ENCODE data around the gene UBE2V1.
"Not testable (repeated sequence)": the region's sequence is repeated elsewhere in the genome, so short reads cannot be mapped to it uniquely, and the experiment has no call there.

The UBE2V1 gene

GRCh38 chr20:50136822-50137599 is 24.1 kb upstream of the UBE2V1 start:
- DNase-seq, result no peak

DNA sequence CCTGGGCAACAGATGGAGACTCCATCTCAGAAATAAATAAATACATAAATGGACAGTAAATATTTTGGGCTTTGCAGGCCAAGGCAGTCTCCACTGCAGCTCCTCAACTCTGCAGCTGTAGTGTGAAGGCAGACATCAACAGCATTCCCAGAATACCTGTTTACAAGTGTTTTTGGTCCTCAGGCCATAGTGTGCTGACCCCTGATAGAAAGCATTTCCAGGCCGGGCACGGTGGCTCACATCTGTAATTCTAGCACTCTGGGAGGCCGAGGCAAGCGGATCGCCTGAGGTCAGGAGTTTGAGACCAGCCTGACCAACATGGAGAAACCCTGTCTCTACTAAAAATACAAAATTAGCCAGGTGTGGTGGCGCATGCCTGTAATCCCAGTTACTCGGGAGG is 22.2 kb upstream of the UBE2V1 start:
- DNase-seq, result not testable (repeated sequence)

DNA sequence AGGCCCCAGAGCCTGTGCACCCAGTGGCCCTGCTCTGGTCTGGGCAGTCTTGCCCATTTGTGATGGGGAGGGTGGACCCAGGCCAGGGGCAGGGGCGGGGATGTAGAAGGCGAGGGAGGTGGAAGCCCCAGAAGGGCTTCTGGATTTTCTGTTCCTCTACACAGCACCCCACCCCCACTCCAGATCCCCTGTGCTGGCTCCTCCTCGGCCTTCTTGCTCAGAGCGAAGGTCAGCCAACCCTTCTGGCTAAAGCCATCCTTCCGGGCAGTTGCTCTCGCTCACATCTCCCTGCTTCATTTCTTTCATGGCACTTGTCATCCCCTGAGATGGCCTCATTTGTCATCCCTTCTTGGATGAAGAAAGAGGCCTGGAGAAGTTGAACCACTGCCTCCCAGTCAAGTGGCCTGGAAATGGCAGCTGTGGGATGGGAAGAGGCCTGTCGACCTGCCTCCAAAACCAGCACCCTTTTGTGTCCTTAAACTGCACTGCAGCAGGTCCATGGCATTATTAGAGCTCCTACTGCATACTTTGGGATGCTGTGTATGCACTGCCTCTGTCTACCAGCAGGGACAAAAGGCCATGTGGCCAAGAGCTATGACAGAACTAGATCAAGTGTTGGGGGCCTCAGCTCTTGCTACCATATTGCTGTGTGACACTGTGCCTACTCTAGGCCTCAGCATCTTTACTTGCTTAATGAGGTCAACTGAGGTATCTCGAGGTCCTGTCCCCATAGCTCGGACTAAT is 20.7 kb upstream of the UBE2V1 start:
- no peak for DNase-seq

- DNase-seq, result no peak
Measured at GRCh38 chr20:50133041-50133440, 20.1 kb upstream of the UBE2V1 start.

DNA sequence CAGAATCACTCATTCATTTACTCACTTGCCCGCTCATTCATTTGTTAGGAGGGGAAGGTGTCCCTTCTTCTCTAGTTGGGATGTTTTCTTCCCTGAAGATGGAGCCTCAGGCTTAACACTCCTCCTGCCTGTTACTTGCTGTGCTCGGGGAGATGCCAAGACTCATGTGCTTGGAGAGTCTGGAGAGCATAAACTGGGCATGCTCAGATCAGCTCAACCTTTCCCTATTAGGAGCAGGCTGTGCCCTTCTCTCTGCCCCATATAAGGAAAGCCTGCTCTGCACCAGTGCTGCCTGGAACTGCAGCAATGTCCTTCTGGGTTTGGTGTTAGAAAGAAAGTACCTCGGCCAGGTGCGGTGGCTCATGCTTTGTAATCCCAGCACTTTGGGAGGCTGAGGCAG is 18.0 kb upstream of the UBE2V1 start:
- DNase-seq, result no peak

DNA sequence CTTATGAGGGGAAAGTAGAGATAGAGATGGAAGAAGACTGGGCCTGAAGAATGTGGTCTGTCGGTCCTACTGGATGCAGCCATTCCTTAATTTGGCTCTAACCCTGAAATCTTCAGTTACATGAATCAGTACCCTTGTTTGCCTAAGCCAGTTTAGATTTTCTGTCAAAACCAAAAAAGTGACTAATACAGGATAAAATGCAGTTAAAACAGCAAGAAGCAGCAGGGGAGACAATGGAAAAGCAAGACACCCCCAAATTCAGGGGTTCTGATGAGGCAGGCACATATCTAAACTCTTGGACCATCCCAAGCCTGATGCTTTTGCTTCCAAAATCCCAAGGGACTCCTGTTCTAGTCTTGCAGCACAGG is 17.4 kb upstream of the UBE2V1 start:
- DNase-seq, result no peak

DNA sequence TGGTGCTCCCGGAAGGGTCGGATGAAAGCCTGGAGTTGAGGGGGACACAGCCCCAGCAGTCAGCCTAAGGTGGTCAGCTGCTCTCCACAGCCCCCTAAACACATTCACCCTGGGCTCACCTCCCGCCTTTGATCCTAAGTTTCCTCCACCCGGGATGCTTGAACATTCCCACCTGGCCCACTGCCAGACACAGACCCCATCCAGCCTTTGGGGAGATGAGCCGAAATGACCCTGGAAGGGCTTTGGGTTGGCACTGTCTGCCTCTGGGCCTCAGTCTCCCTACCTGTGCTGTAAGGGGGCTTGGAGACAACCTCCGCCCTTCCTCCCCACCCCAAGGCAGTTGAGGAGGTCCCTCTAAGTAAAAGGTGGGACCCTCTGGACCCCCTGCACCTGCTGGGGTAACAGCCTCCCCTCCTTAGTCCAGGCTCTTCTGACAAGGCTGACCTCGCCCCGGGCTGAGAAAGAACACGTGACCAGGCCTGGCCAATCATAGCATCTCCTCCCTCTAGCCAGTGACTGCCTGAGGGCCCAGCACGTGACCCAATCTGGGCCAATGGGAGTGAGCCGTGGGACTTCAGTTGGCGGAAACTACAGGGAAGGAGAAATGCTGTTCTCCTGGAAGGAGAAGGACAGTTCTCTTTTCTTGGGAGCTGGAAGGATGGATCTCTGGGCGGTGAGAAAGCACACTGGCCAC is 16.9 kb upstream of the UBE2V1 start:
- no peak for DNase-seq

GRCh38 chr20:50128520-50128905 is 15.6 kb upstream of the UBE2V1 start:
- no peak for DNase-seq

- DNase-seq, result no peak
Measured at GRCh38 chr20:50127587-50128519, 14.9 kb upstream of the UBE2V1 start.

DNA sequence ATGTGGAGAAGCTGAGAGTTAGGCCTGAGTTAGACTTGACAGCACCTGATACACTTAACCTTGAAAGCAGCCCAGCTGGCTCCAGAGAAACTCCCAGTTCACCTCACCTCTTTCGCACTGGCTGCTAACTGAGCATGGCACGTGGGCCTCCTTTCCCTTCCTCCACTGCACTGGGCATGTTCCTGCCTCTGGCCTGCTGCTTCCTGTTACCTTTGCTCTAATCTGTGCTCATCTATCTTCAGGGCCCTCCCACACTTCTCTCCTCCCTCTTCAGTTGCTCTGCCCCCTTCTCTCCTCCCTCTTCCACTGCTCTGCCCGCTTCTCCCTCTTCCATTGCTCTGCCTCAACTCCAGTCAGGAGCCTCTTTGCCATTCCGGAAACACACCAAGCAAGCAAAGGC is 13.7 kb upstream of the UBE2V1 start:
- no peak for DNase-seq

DNA sequence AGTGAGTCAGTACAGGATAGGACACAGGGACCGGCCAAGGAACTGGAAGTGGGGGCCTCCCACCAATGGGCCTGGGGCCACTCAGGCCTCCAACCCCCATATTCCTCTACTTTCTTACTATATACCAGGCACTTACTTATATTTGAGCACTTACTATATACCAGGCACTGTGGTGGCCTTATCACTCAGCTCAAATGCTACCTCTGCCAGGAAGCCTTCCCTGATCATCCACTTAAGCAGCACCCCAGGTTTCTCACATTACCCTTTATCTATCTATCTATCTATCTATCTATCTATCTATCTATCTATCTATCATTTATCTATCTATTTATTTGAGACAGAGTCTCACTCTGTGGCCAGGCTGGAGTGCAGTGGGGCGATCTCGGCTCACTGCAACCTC is 12.3 kb upstream of the UBE2V1 start:
- DNase-seq, result no peak

DNA sequence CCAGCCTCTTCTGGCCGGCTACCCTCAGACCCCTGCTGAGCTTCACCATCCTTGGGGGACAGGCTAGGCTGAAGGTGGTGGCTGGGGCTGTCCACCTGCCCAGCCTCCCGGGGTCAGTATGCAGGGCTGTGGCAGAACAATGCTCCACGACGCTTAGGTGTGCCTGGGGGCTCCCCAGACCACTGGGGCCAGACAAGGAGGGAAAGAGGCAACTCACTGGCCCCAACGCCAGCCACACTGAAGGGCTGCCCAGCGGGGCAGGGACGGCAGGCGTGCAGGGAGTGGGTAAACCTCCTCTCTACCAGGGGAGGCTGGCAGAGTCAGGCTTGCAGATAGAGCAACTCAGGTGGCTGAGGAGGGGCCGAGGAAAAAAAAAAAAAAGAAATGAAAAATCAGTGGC is 11.5 kb upstream of the UBE2V1 start:
- no peak for DNase-seq

DNA sequence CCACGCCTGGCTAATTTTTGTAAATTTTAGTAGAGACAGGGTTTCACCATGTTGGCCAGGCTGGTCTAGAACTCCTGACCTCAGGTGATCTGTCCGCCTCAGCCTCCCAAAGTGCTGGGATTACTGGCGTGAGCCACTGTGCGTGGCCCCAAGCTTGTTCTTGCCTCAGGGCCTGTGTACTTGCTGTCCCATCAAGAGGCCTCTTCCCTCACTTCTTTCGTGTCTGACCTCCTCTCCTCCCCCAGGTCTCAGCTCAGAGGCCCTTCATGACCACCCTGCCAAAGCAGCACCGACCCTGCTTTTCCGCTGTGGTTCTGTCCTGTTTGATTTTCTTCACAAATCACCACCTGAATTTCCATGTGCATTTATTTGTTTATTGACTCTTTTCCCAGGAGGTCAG is 10.5 kb upstream of the UBE2V1 start:
- no peak for DNase-seq

DNA sequence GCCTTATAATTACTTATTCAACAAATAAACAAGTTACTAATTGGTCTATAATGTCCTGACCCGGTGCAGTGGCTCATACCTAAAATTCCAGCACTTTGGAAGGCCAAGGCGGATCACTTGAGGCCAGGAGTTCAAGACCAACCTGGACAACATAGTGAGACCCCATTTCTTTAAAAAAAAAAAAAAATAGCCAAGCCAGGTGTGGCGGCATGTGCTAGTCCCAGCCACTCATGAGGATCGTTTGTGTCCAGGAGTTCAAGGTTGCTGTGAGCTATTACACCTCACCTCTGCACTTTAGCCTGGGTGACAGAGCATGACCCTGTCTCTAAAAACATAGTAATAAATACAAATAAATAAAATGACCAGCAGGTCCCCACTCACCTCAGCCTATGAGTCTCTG is 9.8 kb upstream of the UBE2V1 start:
- DNase-seq, result no peak

DNA sequence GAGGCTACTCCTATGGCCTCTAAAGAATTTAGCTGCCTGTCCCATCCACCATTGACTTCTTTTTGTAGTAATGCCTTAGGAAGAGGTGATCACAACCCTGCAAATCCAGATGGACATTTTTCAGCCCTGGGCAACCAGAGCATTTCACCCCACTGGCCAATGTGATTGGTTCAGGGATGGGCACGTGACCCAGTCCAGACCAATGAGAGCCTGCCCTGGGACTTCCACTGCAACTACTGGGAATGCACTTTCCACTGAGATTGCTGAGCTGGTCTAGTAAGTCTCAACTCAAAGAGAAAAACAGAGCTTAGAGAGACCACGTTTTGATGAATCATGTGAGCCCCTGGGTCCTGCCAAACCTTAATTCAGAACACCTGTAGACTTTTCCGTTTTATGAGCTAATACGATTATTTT is 8.9 kb upstream of the UBE2V1 start:
- no peak for DNase-seq

- peak; percentile 65 for DNase-seq
Measured at GRCh38 chr20:50120935-50121693, 8.2 kb upstream of the UBE2V1 start.

DNA sequence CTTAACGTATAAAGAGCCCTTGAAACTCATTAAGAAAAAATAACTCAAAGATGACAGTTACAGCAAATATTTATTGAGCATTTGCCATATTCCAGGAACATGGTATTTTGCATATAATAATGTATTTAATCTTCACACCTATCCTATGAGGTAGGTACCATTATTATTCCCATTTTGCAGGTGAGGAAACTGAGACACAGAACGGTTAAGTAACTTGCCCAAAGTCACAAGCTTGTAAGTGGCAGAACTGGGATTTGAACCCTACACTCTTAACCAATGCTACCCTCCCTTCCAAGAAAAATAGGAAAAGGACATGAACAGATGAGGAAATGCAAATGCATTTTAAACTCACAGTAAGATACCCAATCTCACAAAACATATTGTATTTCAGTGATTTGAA is 5.3 kb upstream of the UBE2V1 start:
- no peak for DNase-seq

GRCh38 chr20:50116368-50116999 is 3.5 kb upstream of the UBE2V1 start:
- DNase-seq, result no peak

DNA sequence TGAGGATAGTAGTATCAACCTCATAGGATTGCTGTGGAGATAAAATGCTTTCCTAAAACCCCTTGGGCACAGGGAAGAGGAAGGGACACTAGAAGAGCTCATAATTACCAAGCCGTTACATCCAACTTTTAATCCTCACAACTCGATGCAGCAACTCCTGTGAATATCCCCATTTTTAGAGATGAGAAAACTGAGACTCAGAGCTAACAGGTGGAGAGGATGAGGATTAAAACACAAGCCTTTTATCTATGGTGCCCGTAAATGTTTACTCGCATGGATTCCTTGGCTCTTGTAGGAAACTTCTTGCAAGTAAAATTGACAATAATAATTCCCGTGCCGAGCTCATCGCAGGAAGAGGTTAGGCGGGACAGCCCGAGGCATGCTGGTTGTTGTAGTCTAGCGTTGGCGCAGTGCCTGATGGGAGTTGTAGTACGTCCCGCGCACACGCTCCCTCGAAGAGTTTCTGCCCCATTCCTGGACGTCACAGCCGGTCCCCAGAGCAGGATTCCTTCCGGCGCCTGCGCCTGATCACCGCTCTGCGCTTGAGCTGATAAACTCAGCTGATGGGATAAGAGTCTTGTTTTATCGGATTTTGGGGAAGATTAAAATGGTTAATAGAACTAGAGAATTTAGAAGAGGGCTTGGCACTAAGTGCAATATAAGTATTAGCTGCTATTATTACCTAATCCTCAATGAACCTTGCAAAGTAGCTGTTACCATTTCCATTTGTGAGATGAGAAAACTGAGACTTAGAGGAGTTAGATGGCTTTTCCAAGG is 2.8 kb upstream of the UBE2V1 start:
- DNase-seq, result peak; percentile 92

DNA sequence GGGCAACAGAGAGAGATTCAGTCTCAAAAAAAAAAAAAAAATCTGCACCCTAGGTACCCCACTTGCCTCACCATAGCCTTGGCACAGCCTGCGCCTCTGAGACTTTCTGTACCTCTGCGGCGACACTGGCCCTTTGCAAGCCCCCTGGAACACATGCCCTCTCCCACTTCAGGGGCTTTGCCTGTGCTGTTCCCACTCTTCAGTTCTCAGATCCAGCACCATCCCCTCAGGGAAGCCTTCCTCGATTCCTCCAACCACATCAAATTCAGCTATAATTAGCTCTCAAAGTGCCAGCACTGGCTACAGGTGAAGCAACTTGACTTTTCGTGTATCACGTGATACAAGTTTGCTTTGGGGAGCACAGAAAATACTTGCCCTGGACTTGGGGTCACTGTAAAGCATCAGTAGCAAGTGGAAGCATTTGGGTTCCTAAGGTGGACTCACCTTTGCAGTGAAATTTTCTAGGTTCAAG is 2.1 kb upstream of the UBE2V1 start:
- DNase-seq, result no peak
